ENCODE data around the gene CEBPZOS.

CEBPZOS gene

GRCh38 chr2:37244017-37244416 is 47.7 kb downstream of the CEBPZOS start:
- no peak for DNase-seq

DNA sequence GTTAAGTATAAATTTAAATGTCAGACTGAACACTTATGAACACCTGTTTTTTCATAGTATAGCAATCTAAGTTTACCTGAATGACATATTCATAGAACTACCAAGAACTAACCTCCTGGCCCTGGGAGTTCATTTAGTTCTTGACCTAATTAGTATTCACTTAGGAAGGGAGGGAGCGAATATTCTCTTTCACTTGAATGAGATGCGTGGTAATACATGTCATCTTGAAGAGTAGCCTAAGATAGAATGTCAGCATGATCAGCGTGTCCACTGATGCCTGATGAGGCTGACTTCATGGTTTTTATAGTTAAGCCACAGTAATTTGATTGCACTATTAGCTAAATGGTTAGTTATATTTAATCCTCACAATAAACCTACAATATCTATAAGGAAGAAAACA is 48.5 kb downstream of the CEBPZOS start:
- no peak for DNase-seq

- DNase-seq = no peak
Measured at GRCh38 chr2:37246205-37246604, 49.9 kb downstream of the CEBPZOS start.

DNA sequence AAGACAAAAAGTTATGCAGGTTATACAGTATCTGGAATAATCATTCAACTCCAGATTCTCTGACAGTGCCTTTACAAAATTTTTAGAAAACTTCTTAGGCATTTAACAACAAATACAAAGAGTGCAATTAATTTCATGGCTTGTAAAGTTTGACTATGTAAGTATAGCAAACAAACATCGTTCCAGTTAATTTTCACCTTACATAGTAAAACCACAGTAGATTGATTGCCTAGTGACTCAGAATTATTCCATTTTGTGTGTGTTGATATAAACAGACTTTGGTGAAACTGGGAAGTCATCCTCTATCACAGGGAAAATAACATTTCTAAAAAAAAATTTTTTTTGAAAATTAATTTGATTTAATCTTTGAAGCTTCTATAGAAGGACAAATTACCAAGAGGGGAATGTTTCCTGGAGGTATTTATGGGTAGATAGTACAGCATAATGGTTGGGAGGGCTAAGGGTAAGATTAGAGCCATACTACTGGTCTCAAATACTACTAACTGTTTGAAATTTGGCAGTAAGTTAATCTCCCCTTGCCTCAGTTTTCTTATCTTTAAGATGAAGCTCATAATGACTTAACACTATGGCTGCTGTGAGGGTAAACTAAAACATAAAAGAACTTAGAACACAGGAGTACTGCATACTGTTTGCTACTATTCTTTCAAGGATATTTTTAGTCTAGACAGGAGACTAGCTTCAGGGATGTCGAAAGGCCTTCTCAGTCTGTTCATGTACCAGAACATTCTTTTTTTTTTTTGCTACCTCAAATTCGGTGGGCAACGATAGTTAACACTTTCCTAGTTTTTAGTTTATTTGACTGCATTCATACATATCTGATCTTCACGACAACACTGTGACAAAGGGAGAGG is 54.8 kb downstream of the CEBPZOS start:
- no peak for DNase-seq
